ENCODE measurements around the gene CDSN.

The CDSN gene

DNA sequence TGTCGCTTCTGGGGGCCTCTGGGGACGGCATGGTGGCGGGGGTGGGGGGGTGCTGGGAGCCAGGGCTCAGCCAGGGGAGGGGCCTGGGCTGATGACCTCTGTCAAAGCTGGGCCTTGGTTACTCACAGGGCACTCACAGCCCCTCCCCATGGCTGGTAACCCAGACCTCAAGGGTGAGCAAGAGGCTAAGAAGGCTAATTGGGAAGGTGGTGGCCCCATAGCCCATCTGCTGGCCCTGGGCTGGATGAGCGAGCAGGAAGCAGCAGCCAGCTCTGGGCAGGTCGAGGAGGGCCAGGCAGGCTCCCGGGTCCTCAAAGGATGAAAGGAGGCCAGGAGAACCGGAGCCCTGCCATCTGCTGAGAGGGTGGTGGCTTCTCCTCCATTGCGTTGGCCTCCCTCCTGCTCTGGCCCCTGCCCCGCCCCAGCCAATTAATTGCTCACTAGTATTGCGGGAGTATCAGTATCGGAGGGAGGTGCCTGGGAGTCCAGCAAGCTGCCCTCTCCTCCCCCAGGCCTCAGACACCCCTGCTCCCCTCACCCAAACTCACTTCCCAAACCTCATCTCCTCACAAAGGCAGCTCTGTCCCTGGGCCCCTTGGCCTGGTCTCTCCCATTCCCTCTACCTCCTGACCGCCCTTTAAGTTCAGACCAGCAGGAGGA lies 1.0 kb upstream of the CDSN start:
- TF ChIP-seq, protein P1, sequence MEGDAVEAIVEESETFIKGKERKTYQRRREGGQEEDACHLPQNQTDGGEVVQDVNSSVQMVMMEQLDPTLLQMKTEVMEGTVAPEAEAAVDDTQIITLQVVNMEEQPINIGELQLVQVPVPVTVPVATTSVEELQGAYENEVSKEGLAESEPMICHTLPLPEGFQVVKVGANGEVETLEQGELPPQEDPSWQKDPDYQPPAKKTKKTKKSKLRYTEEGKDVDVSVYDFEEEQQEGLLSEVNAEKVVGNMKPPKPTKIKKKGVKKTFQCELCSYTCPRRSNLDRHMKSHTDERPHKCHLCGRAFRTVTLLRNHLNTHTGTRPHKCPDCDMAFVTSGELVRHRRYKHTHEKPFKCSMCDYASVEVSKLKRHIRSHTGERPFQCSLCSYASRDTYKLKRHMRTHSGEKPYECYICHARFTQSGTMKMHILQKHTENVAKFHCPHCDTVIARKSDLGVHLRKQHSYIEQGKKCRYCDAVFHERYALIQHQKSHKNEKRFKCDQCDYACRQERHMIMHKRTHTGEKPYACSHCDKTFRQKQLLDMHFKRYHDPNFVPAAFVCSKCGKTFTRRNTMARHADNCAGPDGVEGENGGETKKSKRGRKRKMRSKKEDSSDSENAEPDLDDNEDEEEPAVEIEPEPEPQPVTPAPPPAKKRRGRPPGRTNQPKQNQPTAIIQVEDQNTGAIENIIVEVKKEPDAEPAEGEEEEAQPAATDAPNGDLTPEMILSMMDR (conservative IDR thresholded peaks at IDR 0.05), result no peak
- H3K27ac ChIP-seq, result no peak overlapping the region; the same call in 1 of the 2 replicates

DNA sequence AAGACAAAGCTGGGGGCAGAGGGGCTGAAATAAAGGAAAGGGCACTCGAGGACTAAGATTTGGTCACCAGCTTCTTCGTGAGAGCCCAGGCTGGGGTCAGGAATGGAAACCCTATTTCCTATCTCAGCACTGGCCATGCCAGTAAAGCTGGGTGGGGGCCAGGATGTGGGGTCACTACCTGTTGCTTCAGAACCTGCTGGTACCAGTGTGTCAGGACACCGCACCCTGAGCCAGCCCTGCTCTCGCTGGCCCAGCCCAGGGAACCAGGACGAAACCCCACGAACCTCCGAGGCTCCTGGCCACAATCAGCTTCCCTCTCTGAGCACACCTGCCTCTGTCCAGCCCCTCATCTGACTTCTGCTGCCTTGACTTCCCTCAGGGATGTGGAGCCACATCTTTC lies 2.1 kb downstream of the CDSN start:
- H3K27ac ChIP-seq, result no peak overlapping the region
- TF ChIP-seq, protein P1 (conservative IDR thresholded peaks at IDR 0.05), result no peak

DNA sequence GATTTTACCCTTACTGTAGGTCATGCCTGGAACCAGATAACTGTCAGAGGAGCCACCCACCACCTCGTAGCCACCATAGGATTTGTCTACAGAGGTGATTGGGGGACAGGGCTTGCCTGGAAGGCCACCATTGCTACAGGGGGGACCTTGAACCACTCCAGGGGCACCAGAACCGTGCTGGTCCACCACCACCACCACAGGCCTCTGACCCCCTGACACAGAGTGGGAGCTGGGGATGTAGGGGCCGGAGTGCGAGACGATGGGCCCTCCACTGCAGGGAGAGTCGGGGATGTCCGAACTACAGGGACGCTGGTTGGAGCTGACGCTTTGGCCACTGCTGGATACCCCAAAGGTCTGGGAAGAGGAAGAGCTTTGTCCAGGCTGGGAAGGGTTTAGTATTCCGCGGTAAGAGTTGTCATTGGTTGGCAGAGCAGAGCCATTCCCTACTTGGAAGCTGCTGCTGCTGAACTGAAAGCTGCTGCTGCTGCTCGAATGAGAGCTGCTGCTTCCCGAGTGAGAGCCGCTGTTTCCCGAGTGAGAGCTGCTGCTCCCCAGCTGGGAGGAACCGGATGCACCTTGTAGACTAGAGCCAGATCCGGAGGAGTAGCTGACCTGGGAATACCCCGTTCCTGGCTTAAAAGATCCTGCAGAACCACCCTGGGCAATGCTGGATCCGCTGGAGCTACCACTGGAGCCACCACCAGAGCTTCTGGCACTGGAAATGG lies 3.4 kb downstream of the CDSN start:
- no peak overlapping the region for H3K27ac ChIP-seq
- TF ChIP-seq, protein P1 (conservative IDR thresholded peaks at IDR 0.05), result no peak

DNA sequence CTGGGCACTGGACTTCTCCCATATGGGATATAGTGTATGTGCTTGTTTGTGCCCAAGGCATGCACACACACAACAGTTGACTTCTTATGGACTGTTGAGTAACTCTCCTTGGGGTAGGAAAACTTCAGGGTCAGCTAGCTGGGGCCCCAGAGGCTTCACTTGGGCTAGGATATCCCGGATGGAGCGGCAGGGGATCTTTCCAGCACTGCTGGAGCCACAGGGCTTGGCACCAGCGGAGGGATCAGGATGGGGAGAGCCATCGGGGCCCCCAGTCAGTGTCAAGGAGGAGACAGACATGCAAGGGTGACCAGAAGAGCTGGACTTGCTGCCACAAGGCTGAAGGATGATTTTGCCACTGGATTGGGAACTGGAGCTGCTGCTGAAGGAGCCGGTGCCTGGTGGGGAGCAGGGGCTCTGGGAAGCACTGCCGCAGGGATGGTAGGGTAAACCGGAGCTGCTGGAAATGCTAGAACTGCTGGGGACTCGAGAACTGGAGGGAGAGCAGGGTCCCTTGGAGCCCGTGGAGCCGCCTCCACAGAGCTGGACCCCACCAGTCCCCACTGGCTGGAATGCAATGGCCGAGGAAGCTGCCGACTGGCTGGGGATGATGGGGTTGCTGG lies 4.2 kb downstream of the CDSN start:
- TF ChIP-seq, protein P1 (conservative IDR thresholded peaks at IDR 0.05), result no peak
- no peak overlapping the region for H3K27ac ChIP-seq

DNA sequence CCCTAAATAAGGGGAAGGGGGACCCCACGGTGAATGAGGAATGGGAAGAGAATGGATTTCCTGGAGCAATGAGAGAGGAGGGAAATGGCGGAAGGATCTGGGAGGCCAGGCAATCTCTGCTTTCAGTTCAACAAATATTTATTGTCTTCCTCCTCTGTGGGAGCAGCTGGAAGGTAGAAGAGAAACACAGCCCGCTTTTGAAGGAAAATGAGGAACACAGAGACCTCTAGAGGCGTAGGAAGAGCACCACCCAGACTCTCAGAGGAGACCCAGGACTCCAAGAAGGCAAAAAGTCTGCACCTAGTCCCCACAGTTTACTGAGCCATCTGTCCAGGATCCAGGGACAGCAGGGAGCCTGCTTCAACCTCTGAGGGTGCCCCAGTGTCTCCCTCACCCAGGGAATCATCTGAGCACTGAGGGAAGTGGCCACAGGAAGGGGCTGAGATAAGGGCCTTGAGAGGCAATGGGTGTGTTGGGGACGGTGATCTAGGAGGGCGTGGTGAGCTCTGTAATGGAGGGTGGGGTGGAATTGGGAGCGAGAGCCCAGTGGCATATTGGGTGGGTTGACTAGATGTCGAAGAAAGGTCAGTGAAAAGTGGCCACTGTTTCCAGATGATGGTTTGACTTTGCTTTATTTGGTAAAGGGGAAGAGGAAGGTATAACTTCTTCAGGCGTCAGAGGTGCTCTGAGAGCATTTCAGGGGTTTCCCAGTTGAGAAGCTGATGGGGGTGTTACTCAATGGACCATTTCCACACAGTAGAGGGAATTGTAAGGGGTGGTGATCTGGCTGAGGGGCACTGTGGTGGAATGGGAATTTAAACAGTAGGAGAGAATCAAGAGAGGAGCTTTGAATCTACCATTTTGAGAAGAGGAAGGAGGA lies 5.0 kb downstream of the CDSN start:
- TF ChIP-seq, protein P1 (conservative IDR thresholded peaks at IDR 0.05), result no peak
- H3K27ac ChIP-seq, result no peak overlapping the region

DNA sequence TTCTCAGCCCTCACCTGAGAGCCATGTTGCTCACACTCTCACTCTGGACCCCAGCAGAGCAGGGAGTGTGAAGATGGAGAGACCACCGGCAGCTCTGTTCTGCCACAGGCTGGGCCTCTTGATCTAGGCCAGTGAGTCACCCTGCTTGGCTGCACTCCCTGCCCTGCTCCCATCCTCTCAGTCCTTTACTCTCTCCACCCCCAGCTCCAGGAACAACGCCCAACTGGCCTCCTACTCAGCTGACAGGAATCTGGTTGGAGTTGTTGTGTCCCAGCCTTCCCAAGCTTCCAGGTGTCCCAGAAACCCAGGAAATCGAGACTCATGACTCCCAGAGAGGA lies 5.7 kb downstream of the CDSN start, which contains the start of gene PSORS1C1:
PSORS1C1 (plus strand) TSS at position 260 of the 338 bp plus-strand sequence. CDS start 14,833 bp downstream, outside the sequence.
- no peak within 1 kb of the TSS for H3K27ac ChIP-seq
- TF ChIP-seq, protein P1 (conservative IDR thresholded peaks at IDR 0.05), result no peak

All from VCaP (cell line).